ENCODE results near the gene NFIA. TPM values are rescaled to one million over a fixed set of nuclear protein-coding genes. Genes with fewer than 3 reads are reported as not detected.

Gene NFIA
- polyA plus RNA-seq, 1 donor (not counting 4 experiments of a cell fraction or from before 2014, with no cell fraction given): 14.7 TPM

- Histone ChIP-seq H3K9me1 (ENCODE audit: control insufficient read depth, extremely low read depth, insufficient read depth, low read length) (no peaks in the 10 kb centered on the region), H3K4me1 (ENCODE audit: control insufficient read depth, extremely low read depth, insufficient read depth, low read length) (no peaks in the 10 kb centered on the region), H4K20me1 (ENCODE audit: control insufficient read depth, extremely low read depth, insufficient read depth, low read length) (no peaks in the 10 kb centered on the region), H3K9ac (ENCODE audit: control insufficient read depth, extremely low read depth, insufficient read depth, low read length) (no peak overlapping the region), H3K36me3 (ENCODE audit: control insufficient read depth in 2 of 2, extremely low read depth in 1 of 2, insufficient read depth in 2 of 2, low read length in 2 of 2) (no peaks in the 10 kb centered on the region), H3K27me3 (ENCODE audit: control insufficient read depth, extremely low read depth, insufficient read depth, low read length) (no peaks in the 10 kb centered on the region), H2AFZ (ENCODE audit: control insufficient read depth, low read length) (no peak overlapping the region), H3K27ac (ENCODE audit: control insufficient read depth, insufficient read depth, low read length) (no peak overlapping the region), H3K79me2 (ENCODE audit: control insufficient read depth, insufficient read depth, low read length) (no peaks in the 10 kb centered on the region), H3K4me2 (ENCODE audit: control insufficient read depth, extremely low read depth, insufficient read depth, low read depth, low read length) (no peak overlapping the region), H3K4me3 (ENCODE audit: control insufficient read depth in 2 of 3, extremely low read depth in 1 of 3, insufficient read depth in 2 of 3, low read depth in 1 of 3, low read length in 3 of 3) (no peak overlapping the region), H3K9me3 (ENCODE audit: control insufficient read depth, low read depth, low read length) (no peaks in the 10 kb centered on the region)
- DNase-seq (ENCODE audit: low read depth, low spot score): no peak
- no peak for FAIRE-seq
- TF ChIP-seq EZH2 (IDR thresholded peaks at IDR 0.05; ENCODE audit: low read length) (no peak), CTCF (optimal IDR thresholded peaks at IDR 0.05 in 1 of 3, IDR thresholded peaks at IDR 0.05 in 1 of 3, conservative IDR thresholded peaks at IDR 0.05 in 1 of 3; ENCODE audit: extremely low read depth in 1 of 3, insufficient read depth in 2 of 3, low read length in 3 of 3) (no peak)
- dilution Hi-C loops (cut with MboI; ENCODE audit: extremely low pct_ligation_motif_present, low sequenced_read_pairs): no loop called here
These were observed 286.5 kb downstream of the NFIA start for GRCh38 chr1:61368876-61369275.

GRCh38 chr1:61370177-61370912, 288.0 kb downstream of the NFIA start:
- H3K9me3 ChIP-seq (ENCODE audit: control insufficient read depth, low read depth, low read length): no peaks in the 10 kb centered on the region
- DNase-seq (ENCODE audit: low read depth, low spot score) (no peak), FAIRE-seq (no peak)
- no peaks in the 10 kb centered on the region for H3K9me1 ChIP-seq (ENCODE audit: control insufficient read depth, extremely low read depth, insufficient read depth, low read length)
- H3K9ac ChIP-seq (ENCODE audit: control insufficient read depth, extremely low read depth, insufficient read depth, low read length): no peak overlapping the region
- TF ChIP-seq EZH2 (IDR thresholded peaks at IDR 0.05; ENCODE audit: low read length) (no peak), CTCF (optimal IDR thresholded peaks at IDR 0.05 in 1 of 3, IDR thresholded peaks at IDR 0.05 in 1 of 3, conservative IDR thresholded peaks at IDR 0.05 in 1 of 3; ENCODE audit: extremely low read depth in 1 of 3, insufficient read depth in 2 of 3, low read length in 3 of 3) (no peak)
- H3K27ac ChIP-seq (ENCODE audit: control insufficient read depth, insufficient read depth, low read length): no peak overlapping the region
- no peak overlapping the region for H2AFZ ChIP-seq (ENCODE audit: control insufficient read depth, low read length)
- dilution Hi-C loops (cut with MboI; ENCODE audit: extremely low pct_ligation_motif_present, low sequenced_read_pairs): no loop called here
- H4K20me1 ChIP-seq (ENCODE audit: control insufficient read depth, extremely low read depth, insufficient read depth, low read length): no peaks in the 10 kb centered on the region
- no peaks in the 10 kb centered on the region for H3K27me3 ChIP-seq (ENCODE audit: control insufficient read depth, extremely low read depth, insufficient read depth, low read length)
- peaks cover 6% of the 10 kb centered on the region for H3K4me1 ChIP-seq (ENCODE audit: control insufficient read depth, extremely low read depth, insufficient read depth, low read length)
- no peak overlapping the region for H3K4me2 ChIP-seq (ENCODE audit: control insufficient read depth, extremely low read depth, insufficient read depth, low read depth, low read length)
- no peaks in the 10 kb centered on the region for H3K36me3 ChIP-seq (ENCODE audit: control insufficient read depth in 2 of 2, extremely low read depth in 1 of 2, insufficient read depth in 2 of 2, low read length in 2 of 2)
- H3K4me3 ChIP-seq (ENCODE audit: control insufficient read depth in 2 of 3, extremely low read depth in 1 of 3, insufficient read depth in 2 of 3, low read depth in 1 of 3, low read length in 3 of 3): no peak overlapping the region
- no peaks in the 10 kb centered on the region for H3K79me2 ChIP-seq (ENCODE audit: control insufficient read depth, insufficient read depth, low read length)
